GM12873 (cell line): ENCODE measurements around the gene CYBA.
A peak's percentile ranks its signal among the peaks of the same experiment; 100 is the strongest.

ENCODE experiments used
- TF ChIP-seq, protein P1 (sequence below): IDR thresholded peaks from 2 replicates; pipeline ENCODE4 v1.5.1; 2012; ENCODE audit warnings: low read depth, mild to moderate bottlenecking, moderate library complexity, low read length, control low read depth; ENCODE audit not compliant: insufficient read depth; ENCODE audit errors: missing control alignments

Gene CYBA

DNA sequence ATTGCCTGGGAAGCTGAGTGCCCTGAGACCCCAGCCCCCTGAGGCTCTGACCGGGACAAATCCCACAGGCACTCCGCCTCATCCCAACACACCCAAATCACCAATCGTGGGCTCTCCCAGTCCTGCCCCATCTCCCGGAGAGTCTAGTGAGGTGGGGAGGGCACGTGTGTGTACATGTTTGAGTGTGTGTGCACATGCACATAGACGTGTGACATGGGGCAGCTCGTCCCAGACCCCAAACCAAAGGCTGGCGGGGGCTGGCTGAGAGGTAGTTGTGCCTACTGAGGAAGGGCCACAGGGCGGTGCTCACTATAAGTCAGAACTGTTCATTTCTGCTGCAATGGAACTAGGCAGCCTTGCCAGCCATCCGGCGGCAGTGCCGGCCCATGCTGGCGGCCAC is 26.9 kb upstream of the CYBA start:
- TF ChIP-seq, protein P1, sequence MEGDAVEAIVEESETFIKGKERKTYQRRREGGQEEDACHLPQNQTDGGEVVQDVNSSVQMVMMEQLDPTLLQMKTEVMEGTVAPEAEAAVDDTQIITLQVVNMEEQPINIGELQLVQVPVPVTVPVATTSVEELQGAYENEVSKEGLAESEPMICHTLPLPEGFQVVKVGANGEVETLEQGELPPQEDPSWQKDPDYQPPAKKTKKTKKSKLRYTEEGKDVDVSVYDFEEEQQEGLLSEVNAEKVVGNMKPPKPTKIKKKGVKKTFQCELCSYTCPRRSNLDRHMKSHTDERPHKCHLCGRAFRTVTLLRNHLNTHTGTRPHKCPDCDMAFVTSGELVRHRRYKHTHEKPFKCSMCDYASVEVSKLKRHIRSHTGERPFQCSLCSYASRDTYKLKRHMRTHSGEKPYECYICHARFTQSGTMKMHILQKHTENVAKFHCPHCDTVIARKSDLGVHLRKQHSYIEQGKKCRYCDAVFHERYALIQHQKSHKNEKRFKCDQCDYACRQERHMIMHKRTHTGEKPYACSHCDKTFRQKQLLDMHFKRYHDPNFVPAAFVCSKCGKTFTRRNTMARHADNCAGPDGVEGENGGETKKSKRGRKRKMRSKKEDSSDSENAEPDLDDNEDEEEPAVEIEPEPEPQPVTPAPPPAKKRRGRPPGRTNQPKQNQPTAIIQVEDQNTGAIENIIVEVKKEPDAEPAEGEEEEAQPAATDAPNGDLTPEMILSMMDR, result no peak

DNA sequence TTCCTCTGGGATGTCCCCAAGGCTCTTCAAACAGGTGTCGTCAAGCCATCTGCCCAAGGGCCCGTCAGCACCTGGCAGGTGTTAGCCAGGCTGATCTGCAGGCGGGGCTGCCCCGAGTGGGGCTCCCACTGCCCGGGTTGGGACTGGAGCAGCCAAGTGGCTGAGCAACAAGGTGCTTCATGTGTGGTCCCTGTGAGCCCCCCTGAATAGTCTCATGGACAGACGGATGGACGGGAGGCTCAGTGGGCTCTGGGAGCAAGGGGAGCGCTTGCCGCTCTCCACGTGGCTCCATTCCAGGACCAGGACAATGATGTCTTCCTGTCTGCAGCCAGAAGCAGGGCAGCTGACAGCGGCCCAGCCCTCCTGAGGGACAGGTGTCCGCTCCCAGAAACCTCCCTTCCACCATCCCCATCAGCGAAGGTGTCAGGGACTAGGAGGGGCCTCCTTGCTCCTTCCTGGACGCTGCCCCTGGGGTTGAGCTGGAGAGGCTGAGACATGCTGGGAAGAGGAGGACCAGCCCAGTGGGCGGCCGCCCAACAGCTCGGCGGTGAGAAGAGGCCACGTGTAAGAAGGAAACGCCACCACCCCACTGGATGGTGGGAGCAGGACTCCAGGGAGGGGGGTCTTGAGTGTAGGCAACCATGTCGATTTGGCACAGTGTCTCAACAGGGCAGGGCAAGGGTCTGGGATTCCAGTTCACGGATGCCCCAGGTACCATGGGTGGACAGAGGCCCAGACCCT is 25.8 kb upstream of the CYBA start:
- TF ChIP-seq, protein P1, result no peak

DNA sequence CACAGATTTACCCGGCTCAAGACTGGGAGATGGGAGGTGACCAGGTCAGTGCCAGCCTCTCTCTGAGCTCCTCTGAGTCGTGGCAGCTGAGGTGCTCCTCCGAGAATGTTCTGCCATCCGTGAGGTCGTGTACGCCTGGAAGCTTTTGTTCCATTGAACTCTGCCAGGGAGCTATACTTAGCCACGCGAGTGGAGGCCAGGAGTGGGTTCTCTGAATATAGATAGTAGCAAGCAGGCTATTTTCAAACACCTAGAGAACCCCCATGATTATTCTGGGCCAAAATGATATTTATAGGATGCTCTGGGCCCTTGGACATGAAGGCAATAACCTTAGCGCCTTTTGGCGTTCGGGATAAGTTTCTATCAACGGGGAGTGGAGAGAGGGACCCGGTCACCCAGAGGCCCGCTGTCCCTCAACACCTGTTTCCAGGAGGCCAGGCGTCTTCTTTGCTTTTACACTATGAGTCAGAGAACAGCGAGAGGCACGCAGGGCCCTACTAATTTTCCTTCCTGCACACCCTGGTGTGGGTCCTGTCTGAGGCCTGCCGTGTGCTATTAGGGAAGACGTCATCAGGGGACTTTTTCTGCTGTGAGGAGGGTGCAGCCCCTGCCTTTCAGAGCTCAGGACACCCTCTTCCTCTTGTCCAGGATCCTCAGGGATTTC is 23.0 kb upstream of the CYBA start:
- TF ChIP-seq, protein P1, result no peak

DNA sequence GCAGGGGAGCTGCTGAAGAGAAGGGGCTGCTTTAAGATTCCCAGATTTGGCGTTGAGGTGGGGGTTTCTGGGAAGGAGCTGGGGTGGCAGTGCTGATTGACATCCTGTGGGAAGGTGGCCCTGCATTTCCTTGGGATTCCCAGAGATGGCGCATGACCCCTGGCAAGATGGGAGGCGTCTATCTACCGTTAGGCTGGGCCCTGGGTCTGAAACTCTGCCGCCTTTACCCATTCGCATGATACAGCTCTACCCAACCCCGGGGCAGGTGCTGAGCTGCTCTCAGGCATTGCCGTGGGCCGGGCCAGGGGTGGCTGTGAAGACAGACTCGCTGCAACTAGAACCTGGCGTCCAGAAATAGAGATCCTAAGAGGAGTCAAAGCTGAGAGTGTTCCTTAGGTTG is 21.9 kb upstream of the CYBA start:
- TF ChIP-seq, protein P1, result peak; percentile 15

DNA sequence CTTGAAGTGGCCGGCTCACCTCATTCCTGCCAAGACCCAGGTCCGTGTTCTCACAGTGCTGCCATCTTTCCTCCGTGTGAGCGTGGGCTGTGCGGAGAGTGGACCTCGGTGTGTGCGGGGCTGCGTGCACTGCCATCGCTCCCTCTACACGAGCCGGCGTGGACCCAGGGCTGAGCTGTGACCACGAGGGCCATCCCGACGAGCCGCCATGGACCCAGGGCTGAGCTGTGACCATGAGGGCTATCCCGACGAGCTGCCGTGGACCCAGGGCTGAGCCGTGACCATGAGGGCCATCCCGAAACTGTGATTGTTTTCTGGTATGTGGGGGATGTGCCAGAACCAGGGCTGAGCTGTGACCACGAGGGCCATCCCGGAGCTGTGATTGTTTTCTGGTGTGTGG is 21.0 kb upstream of the CYBA start:
- TF ChIP-seq, protein P1, result no peak

DNA sequence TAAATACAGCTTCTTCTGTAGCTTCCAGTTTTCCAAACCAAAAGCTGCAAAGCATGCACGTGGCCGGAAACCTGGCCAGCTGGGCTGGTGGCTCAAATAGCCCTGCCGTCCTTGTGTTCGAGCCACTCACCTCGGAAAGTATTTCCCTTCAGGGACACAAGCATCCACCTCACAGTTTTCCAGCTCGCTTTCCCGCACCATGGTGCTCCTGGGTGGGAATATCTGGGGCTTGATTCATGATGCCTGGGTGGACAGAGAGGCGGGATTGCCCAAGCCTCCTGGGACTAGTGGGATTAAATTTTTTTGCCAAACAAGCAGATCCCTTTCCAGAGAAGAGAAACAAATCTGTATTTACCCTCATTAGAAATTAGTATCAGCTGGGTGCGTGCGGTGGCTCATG is 19.1 kb upstream of the CYBA start:
- TF ChIP-seq, protein P1, result no peak

DNA sequence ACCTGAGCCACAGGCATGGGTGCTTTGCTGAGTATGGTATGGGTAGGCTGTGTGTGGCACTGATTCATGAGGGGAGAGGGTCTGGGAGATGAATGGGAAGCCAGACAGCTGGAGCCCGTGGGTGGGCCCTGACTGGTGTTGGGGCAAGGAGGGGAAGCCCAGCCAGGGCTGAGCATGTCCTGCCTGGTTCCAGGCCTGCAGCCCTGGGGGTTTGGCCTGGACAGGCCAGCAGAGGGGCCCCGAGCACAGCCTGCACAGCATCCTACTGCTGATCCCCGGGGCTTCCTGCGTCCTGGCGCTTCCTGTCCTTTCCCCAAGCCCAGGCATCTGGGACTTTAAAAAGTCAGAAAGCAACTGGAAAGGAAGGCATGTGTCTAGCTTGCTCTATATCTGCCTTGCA is 16.6 kb upstream of the CYBA start:
- TF ChIP-seq, protein P1, result no peak
